Erythroblast (primary cell): ENCODE measurements around the gene SSR1.

ENCODE experiments used
- GATA1 ChIP-seq: IDR thresholded peaks from 2 replicates; pipeline ENCODE4 v1.6.1; 2011; ENCODE audit warnings: low read depth, mild to moderate bottlenecking, control low read depth, low read length, moderate library complexity
- POLR2A ChIP-seq: IDR thresholded peaks from 2 replicates; pipeline ENCODE4 v1.6.1; 2011; ENCODE audit warnings: mild to moderate bottlenecking, low read length

DNA sequence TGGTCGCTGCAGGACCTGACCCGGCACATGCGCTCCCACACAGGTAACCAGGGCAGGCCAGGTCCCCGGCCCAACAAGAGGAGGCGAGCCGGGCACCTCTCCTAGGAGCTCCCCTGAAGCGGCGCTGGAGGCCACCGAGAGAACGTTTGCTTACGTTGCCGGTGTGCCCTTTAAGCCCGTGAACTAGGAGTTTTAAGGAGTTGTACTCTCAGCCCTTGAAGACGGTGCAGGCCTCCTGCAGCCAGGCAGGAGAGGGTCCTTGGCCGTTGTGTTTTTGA lies 65.9 kb downstream of the SSR1 start:
- TF ChIP-seq POLR2A (no peak), GATA1 (no peak)
